NCI-H69 (cell line): ENCODE results near the gene PTMS.

Experiments used
- DNase-seq: peaks from one replicate; lab custom pipeline; 2025; lab: John Stamatoyannopoulos, UW

Gene PTMS

DNA sequence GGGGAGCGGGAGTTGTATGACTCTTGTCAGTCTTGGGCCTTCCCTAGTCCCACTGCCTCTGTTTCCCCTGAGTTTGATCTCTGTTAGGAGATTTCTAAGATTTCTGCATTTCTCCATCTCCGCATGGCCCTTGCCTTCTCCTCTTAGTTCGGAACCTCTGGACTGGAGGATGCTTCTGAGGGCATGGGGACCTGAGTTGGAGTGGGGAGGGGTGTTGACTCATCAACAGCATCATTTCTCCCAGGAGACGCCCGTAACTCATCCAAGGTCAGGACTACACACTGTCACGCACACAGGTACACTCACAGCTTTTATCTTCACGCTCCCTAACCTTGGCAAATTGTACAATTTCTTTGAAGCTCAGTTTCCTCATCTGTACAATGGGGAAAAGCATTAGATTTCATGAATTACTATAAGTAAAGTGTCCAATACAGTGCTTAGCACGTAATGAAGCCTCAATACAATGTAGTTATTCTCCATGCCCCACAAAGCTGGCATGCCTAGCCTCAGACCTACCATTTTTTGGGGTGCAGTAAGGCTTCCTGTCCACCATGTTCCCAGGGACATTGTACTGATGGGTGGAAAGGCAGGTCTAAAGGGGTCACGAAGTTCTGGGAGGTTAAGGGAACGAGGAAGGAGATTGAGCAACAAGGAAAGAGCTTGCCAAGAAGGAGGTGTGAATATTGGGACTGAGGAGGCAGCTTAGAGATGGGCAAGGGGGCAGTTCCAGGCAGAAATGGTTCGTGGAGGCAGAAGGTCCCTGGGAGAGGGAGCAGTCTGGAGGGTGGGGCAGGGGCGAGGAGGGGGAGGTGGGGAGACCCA lies 5.6 kb downstream of the PTMS start:
- no peak for DNase-seq

DNA sequence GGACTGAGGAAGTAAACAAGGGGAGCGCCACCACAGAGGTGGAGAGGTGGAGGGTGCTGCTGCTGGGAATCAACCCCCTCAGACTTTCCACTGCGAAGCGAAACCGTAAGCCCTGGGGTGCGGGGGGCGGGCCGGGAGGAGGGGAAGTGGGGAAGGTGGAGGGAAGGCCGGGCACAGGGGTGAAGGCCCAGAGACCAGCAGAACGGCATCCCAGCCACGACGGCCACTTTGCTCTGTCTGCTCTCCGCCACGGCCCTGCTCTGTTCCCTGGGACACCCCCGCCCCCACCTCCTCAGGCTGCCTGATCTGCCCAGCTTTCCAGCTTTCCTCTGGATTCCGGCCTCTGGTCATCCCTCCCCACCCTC lies 6.2 kb downstream of the PTMS start, which contains the start of gene LAG3:
TSS of gene LAG3 (plus strand) at position 190 of the 365 bp plus-strand sequence. CDS start 333 bp downstream, outside the sequence.
- DNase-seq = no peak

DNA sequence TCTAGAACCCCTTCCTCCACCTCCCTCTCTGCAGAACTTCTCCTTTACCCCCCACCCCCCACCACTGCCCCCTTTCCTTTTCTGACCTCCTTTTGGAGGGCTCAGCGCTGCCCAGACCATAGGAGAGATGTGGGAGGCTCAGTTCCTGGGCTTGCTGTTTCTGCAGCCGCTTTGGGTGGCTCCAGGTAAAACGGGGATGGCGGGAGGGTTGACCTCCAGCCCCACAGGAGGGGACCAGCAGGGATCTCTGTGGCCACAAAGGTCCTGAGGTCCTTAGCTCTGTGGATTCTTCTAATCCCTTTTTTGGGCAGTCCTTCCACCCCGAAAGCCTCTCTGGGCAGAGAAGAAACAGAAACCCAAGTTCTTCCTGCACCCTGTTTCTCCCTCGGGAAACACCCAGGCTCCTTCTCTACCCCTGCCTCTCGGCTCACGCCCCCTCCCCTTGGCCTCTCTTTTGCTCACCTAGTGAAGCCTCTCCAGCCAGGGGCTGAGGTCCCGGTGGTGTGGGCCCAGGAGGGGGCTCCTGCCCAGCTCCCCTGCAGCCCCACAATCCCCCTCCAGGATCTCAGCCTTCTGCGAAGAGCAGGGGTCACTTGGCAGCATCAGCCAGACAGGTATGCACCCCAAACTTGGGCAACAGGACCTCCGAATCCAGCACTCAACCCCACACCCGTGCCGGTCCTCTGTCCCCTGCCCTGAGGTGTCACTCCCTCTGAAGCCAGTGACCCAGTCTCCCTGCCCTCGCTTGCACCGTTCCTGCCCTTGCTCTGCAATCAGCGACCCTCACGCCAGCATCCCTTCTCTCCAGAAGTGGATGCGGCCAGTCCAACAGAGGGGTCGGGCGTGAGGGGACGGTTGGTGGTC lies 6.8 kb downstream of the PTMS start:
- no peak for DNase-seq

DNA sequence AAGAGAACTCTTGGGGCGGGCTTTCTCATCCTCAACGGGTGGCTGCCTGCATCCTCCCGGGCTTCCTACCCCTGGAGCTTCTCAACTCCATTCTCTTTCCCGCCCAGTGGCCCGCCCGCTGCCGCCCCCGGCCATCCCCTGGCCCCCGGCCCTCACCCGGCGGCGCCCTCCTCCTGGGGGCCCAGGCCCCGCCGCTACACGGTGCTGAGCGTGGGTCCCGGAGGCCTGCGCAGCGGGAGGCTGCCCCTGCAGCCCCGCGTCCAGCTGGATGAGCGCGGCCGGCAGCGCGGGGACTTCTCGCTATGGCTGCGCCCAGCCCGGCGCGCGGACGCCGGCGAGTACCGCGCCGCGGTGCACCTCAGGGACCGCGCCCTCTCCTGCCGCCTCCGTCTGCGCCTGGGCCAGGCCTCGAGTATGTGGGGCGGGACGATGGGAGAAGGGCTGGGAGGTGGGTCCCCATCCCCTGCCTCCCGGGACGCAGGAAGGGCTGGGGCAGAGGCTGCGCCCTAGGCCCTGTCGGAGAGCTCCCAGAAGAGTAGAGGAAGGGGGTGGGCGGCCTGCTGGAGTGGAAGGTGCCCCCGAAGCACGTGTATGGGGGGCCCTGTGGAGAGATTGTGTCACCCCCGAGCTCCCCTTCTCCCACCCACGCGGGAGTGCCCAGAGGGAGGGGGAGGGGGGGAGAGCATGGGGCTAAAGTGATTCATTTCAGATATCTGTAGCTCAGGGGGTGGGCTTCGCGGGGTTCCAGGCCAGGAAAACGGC lies 7.6 kb downstream of the PTMS start:
- no peak for DNase-seq

DNA sequence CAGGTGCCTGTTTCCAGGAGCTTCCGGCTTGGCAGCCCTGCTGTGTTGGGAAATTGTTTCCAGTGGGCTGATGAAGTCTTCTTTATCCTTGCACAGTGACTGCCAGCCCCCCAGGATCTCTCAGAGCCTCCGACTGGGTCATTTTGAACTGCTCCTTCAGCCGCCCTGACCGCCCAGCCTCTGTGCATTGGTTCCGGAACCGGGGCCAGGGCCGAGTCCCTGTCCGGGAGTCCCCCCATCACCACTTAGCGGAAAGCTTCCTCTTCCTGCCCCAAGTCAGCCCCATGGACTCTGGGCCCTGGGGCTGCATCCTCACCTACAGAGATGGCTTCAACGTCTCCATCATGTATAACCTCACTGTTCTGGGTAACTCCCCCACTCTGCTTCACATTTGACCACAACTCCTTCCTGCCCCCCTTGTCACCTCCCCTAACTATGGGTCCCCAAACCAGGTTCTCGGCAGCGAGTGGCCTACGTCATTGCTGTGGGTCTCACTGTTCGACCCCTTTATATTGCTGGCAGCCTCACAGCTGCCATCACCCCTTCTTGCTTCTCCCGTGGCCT lies 8.4 kb downstream of the PTMS start:
- no peak for DNase-seq

GRCh38 chr12:6775185-6776174 lies 9.3 kb downstream of the PTMS start:
- no peak for DNase-seq

- no peak for DNase-seq
These were observed 11.2 kb downstream of the PTMS start for GRCh38 chr12:6777386-6777785.

DNA sequence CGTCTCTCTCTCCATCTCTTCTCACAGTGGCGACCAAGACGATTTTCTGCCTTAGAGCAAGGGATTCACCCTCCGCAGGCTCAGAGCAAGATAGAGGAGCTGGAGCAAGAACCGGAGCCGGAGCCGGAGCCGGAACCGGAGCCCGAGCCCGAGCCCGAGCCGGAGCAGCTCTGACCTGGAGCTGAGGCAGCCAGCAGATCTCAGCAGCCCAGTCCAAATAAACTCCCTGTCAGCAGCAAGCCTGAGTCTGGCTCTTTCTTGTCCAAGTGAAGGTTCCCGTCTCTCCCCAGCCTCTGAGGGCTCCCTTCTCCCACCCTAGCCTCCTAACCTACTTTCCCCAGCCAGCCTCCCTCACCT lies 12.0 kb downstream of the PTMS start:
- no peak for DNase-seq

DNA sequence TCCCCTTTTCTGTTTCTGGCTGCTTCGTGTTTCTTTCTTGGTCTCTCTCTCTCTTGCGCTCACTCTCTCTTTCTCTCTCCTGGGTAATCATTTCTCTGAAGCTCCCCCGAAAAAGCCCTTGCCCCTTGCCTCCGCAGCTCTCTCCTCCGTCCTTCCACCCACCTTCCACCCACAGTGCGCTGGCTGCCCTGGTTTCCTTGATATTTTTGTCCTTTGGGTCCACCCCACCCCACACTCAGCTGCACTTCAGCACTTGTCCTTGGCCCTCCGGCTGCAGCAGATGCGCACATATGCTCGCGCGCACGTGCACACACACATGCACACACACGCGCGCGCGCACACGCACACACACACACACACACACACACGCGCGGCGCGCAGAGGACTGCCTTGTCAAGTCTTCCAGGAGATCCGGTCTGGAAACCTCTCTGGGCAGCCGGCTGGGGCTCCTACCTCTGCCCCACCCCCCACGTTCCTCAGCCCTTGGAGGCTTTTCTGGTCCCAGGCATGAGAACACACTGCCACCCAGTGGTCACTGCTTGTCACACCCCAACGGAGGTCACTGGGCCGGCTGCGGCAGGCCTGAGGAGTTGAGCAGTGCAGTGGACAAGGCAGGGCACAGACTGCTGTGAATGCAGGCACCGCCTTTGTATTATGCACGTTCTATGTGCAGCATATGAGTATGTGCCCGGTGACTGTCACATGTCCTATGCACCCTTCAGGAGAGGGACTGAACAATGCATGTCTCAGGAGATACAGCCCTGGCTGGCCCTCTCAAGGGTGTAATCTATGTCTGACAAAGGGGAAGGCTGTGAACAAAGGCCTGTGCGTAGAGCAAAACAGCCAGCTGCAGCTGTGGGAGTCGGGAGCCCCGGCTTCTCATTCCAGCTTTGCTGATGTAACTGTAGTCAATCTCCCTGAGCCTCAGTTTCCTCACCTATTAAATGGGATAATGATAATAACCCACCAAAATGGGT lies 12.7 kb downstream of the PTMS start:
- DNase-seq = peak; percentile 97

- DNase-seq = no peak
These were observed 13.7 kb downstream of the PTMS start for GRCh38 chr12:6779708-6780432.

DNA sequence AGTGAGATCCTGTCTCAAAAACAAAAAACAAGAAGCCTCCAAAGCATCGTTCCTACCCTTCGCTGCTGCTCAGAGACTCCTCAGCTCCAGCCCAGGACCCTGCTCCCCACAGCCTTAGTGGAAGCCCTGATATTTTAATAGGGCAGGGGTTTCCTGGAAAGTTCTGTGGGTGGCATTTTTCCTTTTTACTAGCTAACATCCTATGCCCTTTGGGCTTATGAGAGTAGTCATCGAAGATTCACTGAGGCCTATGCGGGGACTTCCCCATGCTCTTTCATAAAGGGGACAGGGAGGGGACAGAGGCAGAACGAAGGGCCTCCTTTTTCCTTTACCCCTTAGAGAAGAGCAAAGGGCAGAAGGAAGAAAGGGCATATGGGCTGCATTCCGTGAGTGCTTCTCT lies 14.4 kb downstream of the PTMS start:
- no peak for DNase-seq

DNA sequence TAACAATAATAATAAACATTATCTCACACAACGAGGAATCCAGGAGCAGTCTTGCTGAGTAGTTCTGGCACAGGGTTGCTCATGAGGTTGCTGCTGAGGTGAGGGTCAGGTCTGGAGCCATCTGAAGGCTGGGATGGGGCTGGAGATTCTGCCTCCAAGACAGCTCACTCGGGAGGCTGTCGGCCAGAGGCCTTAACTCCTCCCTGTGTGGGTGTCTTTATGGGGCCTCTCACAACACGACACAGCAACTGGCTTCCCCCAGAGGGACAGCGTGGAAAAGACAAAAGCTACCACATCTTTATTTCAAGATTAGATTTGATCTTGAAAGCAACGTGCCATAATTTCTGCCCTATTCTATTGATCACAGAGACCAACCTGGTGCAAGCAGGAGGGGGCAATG lies 16.0 kb downstream of the PTMS start:
- no peak for DNase-seq

- no peak for DNase-seq
These were observed 16.8 kb downstream of the PTMS start for GRCh38 chr12:6782850-6783566.

- DNase-seq = no peak
These were observed 17.7 kb downstream of the PTMS start for GRCh38 chr12:6783828-6784227.

- DNase-seq = no peak
These were observed 18.1 kb downstream of the PTMS start for GRCh38 chr12:6784296-6784695.

DNA sequence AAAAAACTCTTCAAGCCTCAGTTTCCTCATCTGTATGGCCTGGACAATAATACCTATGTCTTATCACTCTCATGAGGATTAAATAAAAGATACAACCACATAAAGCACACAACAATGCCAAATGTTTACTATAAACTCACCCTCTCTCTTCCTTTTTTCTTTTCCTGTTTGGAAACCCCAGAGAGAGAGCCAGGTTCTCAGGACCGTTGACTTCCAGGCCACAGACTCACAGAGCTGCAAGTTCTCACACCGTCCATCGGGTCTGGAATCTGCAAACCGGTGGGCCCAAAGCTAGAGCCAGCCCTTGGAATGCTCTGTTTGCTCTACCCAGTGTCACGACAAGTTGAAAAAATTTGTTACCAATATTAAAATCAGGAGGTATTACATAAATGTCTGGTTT lies 18.6 kb downstream of the PTMS start:
- no peak for DNase-seq

DNA sequence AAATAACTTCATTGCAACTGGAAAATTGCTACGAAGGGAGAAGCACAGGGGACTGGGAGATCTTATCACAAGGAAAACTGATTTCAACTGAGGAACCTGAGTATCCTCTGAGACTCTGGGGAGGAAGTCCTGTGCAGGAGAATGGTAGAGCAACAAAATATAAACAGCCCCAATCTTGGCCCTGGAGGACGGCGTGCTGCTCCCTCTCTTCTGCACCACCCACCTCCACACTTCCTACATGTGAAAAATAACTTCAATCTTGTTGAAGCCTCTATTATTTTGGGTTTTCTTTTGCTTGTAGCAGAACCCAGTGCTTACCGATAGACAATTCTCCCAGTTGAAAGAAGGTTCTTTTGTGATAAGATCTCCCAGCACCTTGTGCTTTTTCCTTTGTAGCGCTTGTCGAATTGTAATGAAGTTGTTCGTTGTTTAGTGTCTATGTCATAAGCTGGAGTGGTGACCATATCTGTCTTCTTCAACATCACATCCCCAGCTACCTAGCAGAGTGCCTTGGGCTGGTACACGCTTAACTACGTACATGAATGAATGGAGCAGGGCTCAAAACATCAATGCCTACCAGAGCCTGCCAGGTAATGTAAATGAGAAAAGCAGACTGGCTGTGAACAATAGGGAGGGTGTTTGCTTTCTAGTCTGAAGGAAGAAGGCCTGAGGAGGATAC lies 20.4 kb downstream of the PTMS start:
- DNase-seq = no peak

DNA sequence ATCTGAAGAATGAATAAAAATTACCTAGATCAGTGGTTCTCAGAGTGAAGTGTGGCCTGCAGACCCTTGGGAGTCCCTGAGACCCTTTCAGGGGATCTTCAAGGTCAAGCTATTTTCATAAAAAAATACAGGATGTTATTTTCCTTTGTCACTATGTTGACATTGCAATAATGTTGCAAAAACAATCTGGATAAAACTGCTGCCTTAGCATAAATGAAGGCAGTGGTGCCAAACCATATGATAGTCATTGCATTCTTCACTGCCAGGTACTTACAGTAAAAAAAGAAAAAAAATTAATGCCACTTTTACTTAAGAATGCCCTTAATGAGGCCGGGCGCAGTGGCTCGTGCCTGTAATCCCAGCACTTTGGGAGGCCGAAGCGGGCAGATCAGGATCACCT lies 21.1 kb downstream of the PTMS start:
- no peak for DNase-seq
